K562 (cell line): ENCODE data around the gene HMCES.

ENCODE experiments used
- CBFB ChIP-seq: sonication (generic); formaldehyde crosslinking; IDR thresholded peaks from 2 replicates; pipeline ENCODE4 v1.4.0; 2020; ENCODE audit warnings: mild to moderate bottlenecking, missing genetic modification reagents
- CCAR2 ChIP-seq: fragments of 200-400 bp; formaldehyde crosslinking; IDR thresholded peaks from 2 replicates; pipeline ENCODE4 v1.6.1; 2017; ENCODE audit warnings: mild to moderate bottlenecking, low read depth, low read length
- ELF1 ChIP-seq: fragments of 200-800 bp; sonication (Bioruptor generic); IDR thresholded peaks from 2 replicates; pipeline ENCODE4 v1.6.1; 2016; ENCODE audit warnings: missing genetic modification characterization, missing compliant biosample characterization
- ETV1 ChIP-seq: fragments of 450-650 bp; conservative IDR thresholded peaks from 2 replicates; pipeline ENCODE4 v1.6.1; 2016; ENCODE audit warnings: missing genetic modification characterization, control low read depth, low read depth, missing compliant biosample characterization
- FOS ChIP-seq: IDR thresholded peaks from 3 replicates; pipeline ENCODE4 v1.6.1; 2011; ENCODE audit not compliant: insufficient read length; ENCODE audit errors: extremely low read depth
- JUNB ChIP-seq: fragments of 450-650 bp; formaldehyde crosslinking; conservative IDR thresholded peaks from 2 replicates; pipeline ENCODE4 v1.4.0; 2020; ENCODE audit warnings: mild to moderate bottlenecking
- PHF21A ChIP-seq: fragments of 450-650 bp; IDR thresholded peaks from 2 replicates; pipeline ENCODE4 v1.6.1; 2017; ENCODE audit warnings: low read depth, borderline replicate concordance
- RB1 ChIP-seq: fragments of 450-650 bp; IDR thresholded peaks from 2 replicates; pipeline ENCODE4 v1.6.1; 2017; ENCODE audit warnings: low read depth, mild to moderate bottlenecking
- RBBP5 ChIP-seq: fragments of 200-600 bp; sonication (generic); IDR thresholded peaks from 2 replicates; pipeline ENCODE4 v1.6.1; 2012; ENCODE audit warnings: borderline replicate concordance, mild to moderate bottlenecking, low read length, control low read depth, inconsistent platforms; ENCODE audit not compliant: insufficient read depth, poor library complexity, severe bottlenecking
- SIX5 ChIP-seq, 2 experiments: IDR thresholded peaks; 2 replicates each; pipeline ENCODE4 v1.6.1; 2011; ENCODE audit warnings: low read length in 2 of 2, borderline replicate concordance in 1 of 2, low read depth in 1 of 2, mild to moderate bottlenecking in 1 of 2, moderate library complexity in 1 of 2; ENCODE audit not compliant: insufficient read depth in 1 of 2
- TBP ChIP-seq: optimal IDR thresholded peaks from 2 replicates; pipeline ENCODE3; 2011; ENCODE audit warnings: low read depth, low read length, improper control_type of control experiment
- ZNF175 ChIP-seq: fragments of 200-800 bp; sonication (Bioruptor generic); IDR thresholded peaks from 2 replicates; pipeline ENCODE4 v1.6.1; 2016; ENCODE audit warnings: low read depth, mild to moderate bottlenecking, missing genetic modification characterization, missing compliant biosample characterization
- TF ChIP-seq, protein P1 (sequence below): fragments of 450-650 bp; IDR thresholded peaks from 2 replicates; pipeline ENCODE4 v1.6.1; 2016; ENCODE audit warnings: missing biosample characterization, missing genetic modification characterization

DNA sequence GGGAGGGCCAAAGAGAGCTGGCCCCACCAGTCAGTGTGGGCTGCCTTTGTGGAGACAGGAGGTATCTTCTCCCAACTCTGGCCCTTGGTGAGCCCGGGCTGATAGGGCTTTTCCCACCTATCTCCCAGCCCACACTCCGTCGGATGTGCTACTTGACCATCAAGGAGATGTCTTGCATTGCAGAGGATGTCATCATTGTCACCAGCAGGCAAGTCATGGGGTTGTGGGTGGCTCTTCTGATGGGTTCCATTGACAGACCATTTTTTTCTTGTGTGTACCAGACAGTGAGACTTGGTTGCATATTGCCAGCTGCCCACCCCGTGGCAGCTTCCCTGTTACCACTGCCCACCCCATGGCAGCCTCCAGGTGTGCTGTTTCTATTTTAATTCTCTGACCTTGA is 25.9 kb upstream of the HMCES start:
- TF ChIP-seq ELF1 (tag) (no peak), SIX5 (IDR thresholded peaks at IDR 0.05; ENCODE audit: borderline replicate concordance in 1 of 2, insufficient read depth in 1 of 2, low read depth in 1 of 2, low read length in 2 of 2) (no peak), FOS (no peak), JUNB (no peak), RBBP5 (no peak), ETV1 (tag) (no peak), ZNF175 (CRISPR knock-in tag) (peak; percentile 93), TBP (no peak), RB1 (no peak), PHF21A (no peak), CCAR2 (no peak), CBFB (CRISPR knock-in tag) (no peak)
- TF ChIP-seq, protein P1, sequence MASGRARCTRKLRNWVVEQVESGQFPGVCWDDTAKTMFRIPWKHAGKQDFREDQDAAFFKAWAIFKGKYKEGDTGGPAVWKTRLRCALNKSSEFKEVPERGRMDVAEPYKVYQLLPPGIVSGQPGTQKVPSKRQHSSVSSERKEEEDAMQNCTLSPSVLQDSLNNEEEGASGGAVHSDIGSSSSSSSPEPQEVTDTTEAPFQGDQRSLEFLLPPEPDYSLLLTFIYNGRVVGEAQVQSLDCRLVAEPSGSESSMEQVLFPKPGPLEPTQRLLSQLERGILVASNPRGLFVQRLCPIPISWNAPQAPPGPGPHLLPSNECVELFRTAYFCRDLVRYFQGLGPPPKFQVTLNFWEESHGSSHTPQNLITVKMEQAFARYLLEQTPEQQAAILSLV (tag) = no peak
